ENCODE data around the gene APOO.

APOO gene

GRCh38 chrX:23857363-23857762 lies 50.4 kb downstream of the APOO start:
- Histone ChIP-seq H2AFZ (ENCODE audit: low read depth, low read length) (no peak overlapping the region), H2BK120ac (ENCODE audit: low read depth, low read length) (no peak overlapping the region), H3K27ac (ENCODE audit: low read length, poor library complexity, severe bottlenecking) (no peak overlapping the region), H3K9me3 (ENCODE audit: control insufficient read depth, low read length) (no peaks in the 10 kb centered on the region), H3K14ac (ENCODE audit: low read length in 2 of 2) (no peak overlapping the region), H3K9ac (ENCODE audit: low read length) (no peak overlapping the region), H4K91ac (ENCODE audit: low read length) (no peak overlapping the region), H2BK15ac (ENCODE audit: low read depth, poor library complexity, severe bottlenecking) (no peak overlapping the region), H3K36me3 (ENCODE audit: control insufficient read depth in 1 of 2, insufficient read depth in 2 of 2, low read depth in 1 of 2, low read length in 2 of 2) (no peaks in the 10 kb centered on the region), H3K79me1 (replicated peaks; ENCODE audit: low read length, poor library complexity, severe bottlenecking) (no peaks in the 10 kb centered on the region), H3K4ac (ENCODE audit: low read depth in 1 of 2, low read length in 2 of 2) (no peak overlapping the region), H2BK5ac (ENCODE audit: low read depth, low read length, poor library complexity, severe bottlenecking) (no peak overlapping the region), H3K4me1 (ENCODE audit: control insufficient read depth, insufficient read depth, low read depth, low read length) (no peaks in the 10 kb centered on the region), H3K18ac (ENCODE audit: low read depth in 1 of 2, low read length in 2 of 2) (no peak overlapping the region), H3K27me3 (ENCODE audit: control insufficient read depth in 1 of 2, insufficient read depth in 1 of 2, low read length in 2 of 2) (no peaks in the 10 kb centered on the region), H4K8ac (ENCODE audit: low read length) (no peak overlapping the region), H3K4me2 (ENCODE audit: low read length, poor library complexity, severe bottlenecking) (no peak overlapping the region), H3K23ac (ENCODE audit: low read length in 2 of 2) (no peak overlapping the region), H3K4me3 (ENCODE audit: insufficient read depth in 1 of 2, low read depth in 1 of 2, low read length in 2 of 2) (no peak overlapping the region), H2AK5ac (ENCODE audit: low read length, severe bottlenecking) (no peak overlapping the region), H2BK12ac (ENCODE audit: low read length in 2 of 2) (no peak overlapping the region)
- DNase-seq: peak; percentile 11

- Histone ChIP-seq H2AK5ac (ENCODE audit: low read length, severe bottlenecking) (no peak overlapping the region), H3K4ac (ENCODE audit: low read depth in 1 of 2, low read length in 2 of 2) (no peak overlapping the region), H3K36me3 (ENCODE audit: control insufficient read depth in 1 of 2, insufficient read depth in 2 of 2, low read depth in 1 of 2, low read length in 2 of 2) (no peaks in the 10 kb centered on the region), H3K4me2 (ENCODE audit: low read length, poor library complexity, severe bottlenecking) (no peak overlapping the region), H2BK5ac (ENCODE audit: low read depth, low read length, poor library complexity, severe bottlenecking) (no peak overlapping the region), H3K14ac (ENCODE audit: low read length in 2 of 2) (no peak overlapping the region), H2BK15ac (ENCODE audit: low read depth, poor library complexity, severe bottlenecking) (no peak overlapping the region), H3K27ac (ENCODE audit: low read length, poor library complexity, severe bottlenecking) (no peak overlapping the region), H3K79me1 (replicated peaks; ENCODE audit: low read length, poor library complexity, severe bottlenecking) (no peaks in the 10 kb centered on the region), H3K27me3 (ENCODE audit: control insufficient read depth in 1 of 2, insufficient read depth in 1 of 2, low read length in 2 of 2) (no peaks in the 10 kb centered on the region), H3K4me3 (ENCODE audit: insufficient read depth in 1 of 2, low read depth in 1 of 2, low read length in 2 of 2) (no peak overlapping the region), H2BK120ac (ENCODE audit: low read depth, low read length) (no peak overlapping the region), H3K9ac (ENCODE audit: low read length) (no peak overlapping the region), H2AFZ (ENCODE audit: low read depth, low read length) (no peak overlapping the region), H4K91ac (ENCODE audit: low read length) (no peak overlapping the region), H3K23ac (ENCODE audit: low read length in 2 of 2) (no peak overlapping the region), H3K18ac (ENCODE audit: low read depth in 1 of 2, low read length in 2 of 2) (no peak overlapping the region), H4K8ac (ENCODE audit: low read length) (no peak overlapping the region), H2BK12ac (ENCODE audit: low read length in 2 of 2) (no peak overlapping the region), H3K9me3 (ENCODE audit: control insufficient read depth, low read length) (no peaks in the 10 kb centered on the region), H3K4me1 (ENCODE audit: control insufficient read depth, insufficient read depth, low read depth, low read length) (no peaks in the 10 kb centered on the region)
- WGBS: 100% methylated on average over 4 of the region's 4 CpGs
- no peak for DNase-seq
These were observed 52.2 kb downstream of the APOO start for GRCh38 chrX:23855569-23855968.

- Histone ChIP-seq H3K27ac (ENCODE audit: low read length, poor library complexity, severe bottlenecking) (no peak overlapping the region), H2BK12ac (ENCODE audit: low read length in 2 of 2) (no peak overlapping the region), H2BK15ac (ENCODE audit: low read depth, poor library complexity, severe bottlenecking) (no peak overlapping the region), H3K14ac (ENCODE audit: low read length in 2 of 2) (no peak overlapping the region), H2BK120ac (ENCODE audit: low read depth, low read length) (no peak overlapping the region), H3K23ac (ENCODE audit: low read length in 2 of 2) (no peak overlapping the region), H4K91ac (ENCODE audit: low read length) (no peak overlapping the region), H3K9me3 (ENCODE audit: control insufficient read depth, low read length) (no peaks in the 10 kb centered on the region), H3K36me3 (ENCODE audit: control insufficient read depth in 1 of 2, insufficient read depth in 2 of 2, low read depth in 1 of 2, low read length in 2 of 2) (no peaks in the 10 kb centered on the region), H3K4ac (ENCODE audit: low read depth in 1 of 2, low read length in 2 of 2) (no peak overlapping the region), H3K9ac (ENCODE audit: low read length) (no peak overlapping the region), H3K27me3 (ENCODE audit: control insufficient read depth in 1 of 2, insufficient read depth in 1 of 2, low read length in 2 of 2) (no peaks in the 10 kb centered on the region), H3K4me3 (ENCODE audit: insufficient read depth in 1 of 2, low read depth in 1 of 2, low read length in 2 of 2) (no peak overlapping the region), H2AK5ac (ENCODE audit: low read length, severe bottlenecking) (no peak overlapping the region), H4K8ac (ENCODE audit: low read length) (no peak overlapping the region), H3K79me1 (replicated peaks; ENCODE audit: low read length, poor library complexity, severe bottlenecking) (no peaks in the 10 kb centered on the region), H2AFZ (ENCODE audit: low read depth, low read length) (no peak overlapping the region), H3K18ac (ENCODE audit: low read depth in 1 of 2, low read length in 2 of 2) (no peak overlapping the region), H2BK5ac (ENCODE audit: low read depth, low read length, poor library complexity, severe bottlenecking) (no peak overlapping the region), H3K4me2 (ENCODE audit: low read length, poor library complexity, severe bottlenecking) (no peak overlapping the region), H3K4me1 (ENCODE audit: control insufficient read depth, insufficient read depth, low read depth, low read length) (no peaks in the 10 kb centered on the region)
- peak; percentile 13 for DNase-seq
- WGBS: no CpG with 5 or more reads among the region's 3 CpGs
These were observed 52.8 kb downstream of the APOO start for GRCh38 chrX:23854945-23855344.

- DNase-seq: no peak
- no peak overlapping the region for H2BK15ac ChIP-seq (ENCODE audit: low read depth, poor library complexity, severe bottlenecking)
- H4K8ac ChIP-seq (ENCODE audit: low read length): no peak overlapping the region
- no peak overlapping the region for H2BK120ac ChIP-seq (ENCODE audit: low read depth, low read length)
- no peak overlapping the region for H4K91ac ChIP-seq (ENCODE audit: low read length)
- H3K79me1 ChIP-seq (replicated peaks; ENCODE audit: low read length, poor library complexity, severe bottlenecking): no peaks in the 10 kb centered on the region
- H2AK5ac ChIP-seq (ENCODE audit: low read length, severe bottlenecking): no peak overlapping the region
- H2BK5ac ChIP-seq (ENCODE audit: low read depth, low read length, poor library complexity, severe bottlenecking): no peak overlapping the region
- no peak overlapping the region for H2BK12ac ChIP-seq (ENCODE audit: low read length in 2 of 2)
- H3K9me3 ChIP-seq (ENCODE audit: control insufficient read depth, low read length): no peaks in the 10 kb centered on the region
- no peak overlapping the region for H3K23ac ChIP-seq (ENCODE audit: low read length in 2 of 2)
- H3K4me2 ChIP-seq (ENCODE audit: low read length, poor library complexity, severe bottlenecking): no peak overlapping the region
- H3K4me1 ChIP-seq (ENCODE audit: control insufficient read depth, insufficient read depth, low read depth, low read length): no peaks in the 10 kb centered on the region
- H2AFZ ChIP-seq (ENCODE audit: low read depth, low read length): no peak overlapping the region
- no peaks in the 10 kb centered on the region for H3K36me3 ChIP-seq (ENCODE audit: control insufficient read depth in 1 of 2, insufficient read depth in 2 of 2, low read depth in 1 of 2, low read length in 2 of 2)
- H3K4ac ChIP-seq (ENCODE audit: low read depth in 1 of 2, low read length in 2 of 2): no peak overlapping the region
- WGBS: 89% methylated on average over 3 of the region's 4 CpGs
- no peak overlapping the region for H3K27ac ChIP-seq (ENCODE audit: low read length, poor library complexity, severe bottlenecking)
- no peaks in the 10 kb centered on the region for H3K27me3 ChIP-seq (ENCODE audit: control insufficient read depth in 1 of 2, insufficient read depth in 1 of 2, low read length in 2 of 2)
- H3K18ac ChIP-seq (ENCODE audit: low read depth in 1 of 2, low read length in 2 of 2): no peak overlapping the region
- no peak overlapping the region for H3K9ac ChIP-seq (ENCODE audit: low read length)
- H3K14ac ChIP-seq (ENCODE audit: low read length in 2 of 2): peak overlapping the region in 1 of 2 experiments; percentile 32
- no peak overlapping the region for H3K4me3 ChIP-seq (ENCODE audit: insufficient read depth in 1 of 2, low read depth in 1 of 2, low read length in 2 of 2)
These were observed 53.6 kb downstream of the APOO start for GRCh38 chrX:23854122-23854521.

Data from mesenchymal stem cell (in vitro differentiated cells and primary cell).